NCI-H2029 treated with DMSO at 0.1 percent for 48 hours (cell line): ENCODE results near the gene IL15RA.
"Not testable (repeated sequence)": the region's sequence is repeated elsewhere in the genome, so short reads cannot be mapped to it uniquely, and the experiment has no call there.

Experiments
- DNase-seq: peaks from one replicate; lab custom pipeline; 2025; lab: John Stamatoyannopoulos, UW

Gene IL15RA

DNA sequence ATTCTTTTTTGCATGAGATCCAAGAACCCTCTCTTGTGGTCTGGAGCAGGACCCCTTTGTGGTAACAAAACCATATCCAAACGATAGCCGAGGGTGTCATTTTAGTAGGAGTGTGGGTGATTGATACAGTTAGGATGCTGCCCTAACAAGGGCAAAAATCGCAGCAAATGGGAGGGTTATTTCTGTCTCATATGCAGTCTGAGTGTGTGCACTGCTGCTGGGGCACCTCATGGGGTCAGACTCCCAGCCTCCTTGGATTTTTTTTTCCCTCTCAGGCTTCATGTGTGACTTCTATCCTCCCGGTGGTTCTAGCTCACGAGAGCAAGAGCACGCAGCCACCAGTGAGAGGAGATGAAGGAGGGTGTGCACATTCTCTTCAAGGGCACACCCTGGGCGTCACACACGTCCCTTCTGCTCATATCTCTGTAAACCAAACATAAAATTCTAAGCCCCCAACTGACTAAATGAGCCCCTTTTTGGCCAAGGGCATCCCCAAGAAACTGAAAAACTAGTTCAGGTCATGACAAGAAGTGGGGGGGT lies 28.6 kb upstream of the IL15RA start:
- no peak for DNase-seq

DNA sequence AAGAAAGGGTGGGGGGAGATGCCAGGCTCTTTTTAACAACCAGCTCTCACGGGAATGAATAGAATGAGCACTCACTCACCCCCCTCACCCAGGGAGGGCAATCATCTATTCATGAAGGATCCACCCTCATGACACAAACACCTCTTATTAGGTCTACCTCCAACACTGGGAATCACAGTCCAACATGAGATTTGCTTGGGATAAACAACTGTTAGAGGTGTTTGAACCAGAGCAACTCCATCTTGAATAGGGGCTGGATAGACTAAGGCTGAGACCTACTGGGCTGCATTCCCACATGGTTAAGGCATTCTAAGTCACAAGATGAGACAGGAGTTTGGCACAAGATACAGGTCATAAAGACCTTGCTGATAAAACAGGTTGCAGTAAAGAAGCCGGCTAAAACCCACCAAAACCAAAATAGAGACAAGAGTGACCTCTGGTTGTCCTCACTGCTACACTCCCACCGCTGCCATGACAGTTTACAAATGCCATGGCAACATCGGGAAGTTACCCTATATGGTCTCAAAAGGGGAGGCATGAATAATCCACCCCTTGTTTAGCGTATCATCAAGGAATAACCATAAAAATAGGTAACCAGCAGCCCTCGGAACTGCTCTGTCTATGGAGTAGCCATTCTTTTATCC lies 27.9 kb upstream of the IL15RA start:
- not testable (repeated sequence) for DNase-seq

DNA sequence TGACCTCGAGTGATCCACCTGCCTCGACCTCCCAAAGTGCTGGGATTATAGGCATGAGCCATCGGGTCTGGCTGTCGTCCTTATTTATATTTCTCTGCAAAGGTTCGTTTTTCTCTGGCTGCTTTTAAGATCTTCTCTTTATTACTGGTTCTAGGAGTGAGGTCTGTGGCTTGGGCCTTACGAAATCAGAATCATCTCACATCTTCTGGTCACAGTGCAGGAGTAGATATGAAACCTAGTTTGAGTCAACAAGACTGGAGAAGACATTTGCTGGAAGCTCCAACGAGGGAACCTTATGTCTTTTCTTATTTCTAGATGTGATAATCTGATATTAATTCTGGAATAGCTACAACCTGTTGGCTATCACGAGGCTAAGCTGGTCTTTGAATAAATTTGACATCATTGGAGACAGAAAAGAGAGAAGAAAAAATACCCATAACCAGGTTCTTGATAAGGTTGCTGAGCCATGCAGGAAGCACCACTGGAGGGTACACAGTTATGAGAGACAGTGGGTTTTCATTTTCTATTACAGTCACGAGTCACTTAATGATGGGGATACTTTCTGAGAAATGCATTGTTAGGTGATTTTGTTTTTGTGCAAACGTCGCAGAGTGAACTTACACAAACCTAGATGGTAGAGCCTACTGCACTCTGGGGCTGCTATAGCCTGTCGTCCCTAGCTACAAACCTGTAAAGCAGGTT lies 25.6 kb upstream of the IL15RA start:
- no peak for DNase-seq

DNA sequence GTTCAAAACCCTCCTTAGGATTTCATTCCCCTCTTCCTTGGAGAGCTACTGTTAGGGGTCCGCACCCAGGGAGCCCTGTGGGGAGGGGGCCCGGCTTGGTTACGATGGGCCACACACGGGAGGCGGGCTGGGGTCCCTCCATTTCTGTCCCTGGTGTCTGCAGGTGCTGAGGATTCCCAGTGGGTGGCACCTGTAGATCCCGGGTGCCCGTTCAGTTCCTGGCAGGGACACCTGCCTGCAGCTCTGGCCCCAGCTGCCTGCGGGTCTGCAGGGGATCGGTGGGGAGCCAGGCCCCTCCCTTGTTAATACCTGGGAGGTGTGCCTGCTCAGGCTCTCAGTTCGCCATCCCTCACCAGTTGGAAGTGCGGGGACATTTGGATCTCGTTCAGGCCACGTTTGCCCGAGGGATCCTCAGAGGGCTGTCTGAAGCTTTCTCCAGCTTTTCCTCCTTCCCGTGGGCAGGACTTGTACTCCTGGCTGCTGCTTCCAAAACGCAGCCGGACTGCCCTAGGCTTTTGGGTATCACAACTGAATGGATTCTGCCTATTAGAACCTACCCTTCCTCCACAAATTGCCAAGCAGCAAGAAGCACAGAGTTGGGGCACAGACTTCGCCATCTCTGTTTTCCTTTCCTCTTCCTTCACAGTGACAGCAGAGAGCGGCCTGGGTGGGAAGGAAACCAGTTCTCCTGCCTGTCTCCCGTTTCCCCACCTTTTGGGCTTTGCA lies 22.3 kb upstream of the IL15RA start:
- no peak for DNase-seq

DNA sequence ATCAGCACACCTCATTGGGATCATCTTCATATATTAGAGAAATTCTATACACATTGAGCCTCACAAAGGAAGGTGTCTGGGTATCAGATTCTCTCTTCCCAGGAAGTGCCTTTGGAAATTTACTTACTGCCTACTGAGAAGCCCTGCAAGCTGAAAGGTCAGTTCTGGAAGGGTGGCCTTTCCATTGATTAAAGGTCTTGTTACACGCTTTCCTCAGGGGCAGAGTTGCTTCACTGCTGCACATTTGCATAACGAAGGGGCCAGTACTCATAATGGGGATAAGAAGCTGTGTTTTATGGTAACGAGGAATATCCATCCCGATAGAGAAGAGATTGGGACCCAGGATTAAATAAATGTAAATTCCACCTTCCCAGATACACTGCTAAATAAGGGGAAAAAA lies 19.4 kb upstream of the IL15RA start:
- DNase-seq = no peak

DNA sequence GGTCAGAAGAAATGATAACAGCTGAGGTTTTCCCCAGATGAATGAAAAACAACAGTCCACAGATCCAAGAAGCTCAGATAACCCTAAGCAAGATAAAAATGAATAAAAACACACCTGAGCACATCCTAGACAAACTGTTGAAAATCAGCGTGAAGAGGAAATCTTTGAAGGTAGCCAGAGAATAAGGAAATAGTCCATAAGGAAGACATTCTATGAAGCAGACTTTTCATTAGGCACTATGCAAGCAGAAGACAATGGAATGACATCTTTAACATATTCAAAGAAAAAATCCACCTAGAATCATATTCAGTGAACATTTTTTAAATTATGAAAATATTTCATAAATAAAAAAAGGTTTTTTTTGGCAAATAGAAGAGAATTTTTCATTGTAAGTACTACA lies 15.1 kb upstream of the IL15RA start:
- no peak for DNase-seq

- DNase-seq = no peak
Observed at GRCh38 chr10:5991708-5992107, 14.4 kb upstream of the IL15RA start.

DNA sequence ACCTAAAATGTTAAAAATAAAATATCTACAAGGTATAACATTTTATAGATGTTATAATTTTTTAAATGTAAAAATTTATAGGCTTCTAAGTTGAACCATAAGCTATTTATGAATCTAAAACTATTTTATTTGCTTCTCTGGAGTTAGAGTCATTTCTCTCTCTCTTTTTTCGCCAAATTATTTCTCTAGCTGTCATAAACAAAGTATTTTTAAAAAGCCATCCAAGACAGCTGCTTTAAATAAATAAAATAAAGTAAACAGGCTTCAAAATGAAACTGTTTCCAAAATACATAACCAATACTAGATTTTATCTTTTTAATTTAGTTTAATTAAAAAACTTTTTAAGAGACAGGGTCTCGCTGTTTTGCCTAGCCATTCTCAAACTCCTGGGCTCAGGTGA lies 12.4 kb upstream of the IL15RA start:
- DNase-seq = no peak

DNA sequence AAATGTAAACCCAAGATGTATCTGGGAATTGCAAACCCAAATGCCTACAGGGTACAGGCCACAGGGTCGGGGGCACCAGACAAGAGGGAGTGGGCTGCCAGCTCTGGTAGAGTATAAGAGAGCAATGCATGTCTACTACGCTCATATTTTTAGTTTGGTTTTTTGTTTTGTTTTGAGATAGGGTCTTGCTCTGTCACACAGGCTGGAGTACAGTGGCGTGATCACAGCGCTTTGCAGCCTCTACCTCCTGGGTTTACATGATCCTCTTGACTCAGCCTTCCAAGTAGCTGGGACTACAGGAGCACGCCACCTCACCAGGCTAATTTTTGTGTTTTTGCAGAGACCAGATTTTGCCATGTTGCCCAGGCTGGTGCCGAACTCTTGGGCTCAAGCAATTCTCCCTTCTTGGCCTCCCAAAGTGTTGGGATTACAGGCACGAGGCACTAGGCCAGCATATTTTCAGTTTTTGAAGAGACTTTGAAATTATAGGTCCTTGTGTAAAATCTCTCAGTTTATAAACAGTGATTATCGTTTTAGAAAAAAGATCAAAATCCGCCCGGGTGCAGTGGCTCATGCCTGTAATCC lies 11.1 kb upstream of the IL15RA start:
- no peak for DNase-seq

GRCh38 chr10:5987747-5988146 lies 10.4 kb upstream of the IL15RA start:
- DNase-seq = no peak

DNA sequence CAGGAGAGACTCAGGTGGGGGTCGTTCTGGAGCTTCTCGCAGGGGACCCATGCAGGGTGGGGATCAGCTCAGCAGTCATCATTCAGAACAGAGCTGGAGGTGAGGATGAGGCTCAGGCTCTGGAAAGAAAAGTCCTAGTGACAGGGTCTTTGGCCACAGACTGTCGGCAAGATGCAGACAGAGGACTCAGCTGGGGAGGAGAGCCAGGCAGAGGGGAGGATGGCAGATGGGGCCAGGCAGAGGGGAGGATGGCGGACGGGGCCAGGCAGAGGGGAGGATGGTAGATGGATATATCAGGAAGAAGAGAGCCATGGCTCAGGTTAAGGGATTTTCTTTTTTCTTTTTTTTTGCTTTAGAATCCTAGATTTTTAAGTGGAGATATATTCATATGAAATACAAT lies 7.7 kb upstream of the IL15RA start:
- DNase-seq = no peak

GRCh38 chr10:5983774-5984173 lies 6.4 kb upstream of the IL15RA start:
- DNase-seq = no peak

GRCh38 chr10:5981529-5981928 lies 4.2 kb upstream of the IL15RA start:
- no peak for DNase-seq

GRCh38 chr10:5978230-5978489 lies 817 bp upstream of the IL15RA start:
- no peak for DNase-seq

DNA sequence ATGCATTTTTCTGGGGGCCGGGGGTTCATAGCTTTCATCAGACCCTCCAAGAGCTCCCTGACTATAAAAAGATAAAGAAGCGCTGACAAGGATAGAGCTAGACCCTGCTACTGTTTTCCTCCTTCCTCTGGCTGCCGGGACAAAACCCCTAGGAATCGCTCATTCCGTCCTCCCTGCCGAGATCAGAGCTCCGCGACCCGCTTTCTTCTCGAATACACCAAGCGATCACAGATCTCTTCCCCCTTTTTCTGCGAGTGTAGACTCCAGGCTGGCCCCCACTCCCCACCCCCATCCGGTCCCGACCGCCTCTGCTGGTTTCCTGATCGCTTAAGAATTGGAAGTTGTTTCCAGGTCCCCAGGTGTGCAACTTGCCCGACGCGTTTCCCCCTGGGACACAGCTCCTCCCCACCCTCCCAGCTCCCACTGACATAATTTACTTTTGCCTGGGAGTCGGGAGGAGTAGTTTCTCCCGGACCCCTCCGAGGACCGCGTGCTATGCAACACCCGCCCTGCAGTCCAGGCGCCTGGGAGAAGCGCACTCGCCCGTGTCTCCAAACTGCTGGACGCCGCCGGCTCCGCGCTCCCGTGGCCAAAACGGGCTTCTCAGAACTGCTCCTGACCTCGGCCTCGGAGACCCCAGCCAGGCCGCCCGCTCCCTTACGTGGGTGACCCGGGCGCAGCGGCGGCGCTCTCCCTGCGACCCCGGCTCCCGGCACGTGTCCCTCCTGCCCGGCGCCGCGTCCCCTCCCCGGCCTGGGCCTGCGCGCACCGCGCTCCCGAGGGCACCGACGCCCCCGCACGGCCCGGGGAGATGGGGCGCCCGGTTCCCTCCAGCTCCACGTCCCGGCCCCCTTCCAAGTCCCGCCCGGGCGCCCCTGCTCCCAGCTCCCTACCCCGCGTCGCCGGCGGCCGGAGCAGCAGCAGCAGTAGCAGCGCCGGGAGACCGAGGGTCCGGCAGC lies 552 bp downstream of the IL15RA start:
- DNase-seq = peak; percentile 2

- no peak for DNase-seq
Observed at GRCh38 chr10:5975641-5976473, 1.5 kb downstream of the IL15RA start.

- no peak for DNase-seq
Observed at GRCh38 chr10:5973069-5973468, 4.3 kb downstream of the IL15RA start.

GRCh38 chr10:5971886-5972285 lies 5.5 kb downstream of the IL15RA start:
- DNase-seq = no peak

- no peak for DNase-seq
Observed at GRCh38 chr10:5971315-5971832, 6.0 kb downstream of the IL15RA start.

DNA sequence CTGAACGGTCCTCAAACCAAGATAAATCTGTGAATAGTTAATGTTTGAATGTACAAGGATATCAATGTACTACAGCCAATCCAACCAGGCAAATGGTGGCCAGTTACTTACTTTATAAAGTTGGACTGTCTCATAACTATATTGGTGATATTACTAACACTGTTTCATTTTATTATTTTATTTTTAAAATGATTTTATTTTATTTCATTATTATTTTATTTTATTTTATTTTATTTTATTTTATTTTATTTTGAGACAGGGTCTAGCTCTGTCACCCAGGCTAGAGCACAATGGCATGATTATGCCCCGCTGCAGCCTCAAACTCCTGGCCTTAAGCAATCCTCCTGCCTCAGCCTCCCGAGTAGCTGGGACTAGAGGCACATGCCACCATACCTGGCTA lies 6.8 kb downstream of the IL15RA start:
- no peak for DNase-seq

- no peak for DNase-seq
Observed at GRCh38 chr10:5970066-5970465, 7.3 kb downstream of the IL15RA start.
